ENCODE measurements around the gene TMC8. TPM values are rescaled to one million over a fixed set of nuclear protein-coding genes. Genes with fewer than 3 reads are reported as not detected.
A peak's percentile ranks its signal among the peaks of the same experiment; 100 is the strongest.

TMC8 gene
- total RNA-seq, 1 donor from 2014 or later = 0.79 TPM

- peak overlapping the region; percentile 94 for H3K27ac Mint-ChIP-seq (ENCODE audit: unreplicated experiment)
- no peak for TF ChIP-seq CTCF (conservative IDR thresholded peaks at IDR 0.05)
- DNase-seq (ENCODE audit: low read depth, low spot score) = no peak
Observed at GRCh38 chr17:78126895-78127238, 3.7 kb upstream of the TMC8 start.

GRCh38 chr17:78127239-78127887 is 3.2 kb upstream of the TMC8 start:
- Mint-ChIP-seq H3K4me1 (peaks cover 30% of the 10 kb centered on the region), H3K27me3 (ENCODE audit: low read depth) (peaks cover 20% of the 10 kb centered on the region), H3K27ac (ENCODE audit: unreplicated experiment) (peak overlapping the region; percentile 94), H3K36me3 (ENCODE audit: low read depth) (no peaks in the 10 kb centered on the region), H3K9me3 (no peaks in the 10 kb centered on the region), H3K4me3 (peak overlapping the region; percentile 87)
- no peak for TF ChIP-seq CTCF (conservative IDR thresholded peaks at IDR 0.05)
- DNase-seq (ENCODE audit: low read depth, low spot score) = peak; percentile 68

More at GRCh38 chr17:78126895-78127238, 3.7 kb upstream of the TMC8 start:
- Mint-ChIP-seq H3K4me3 (peak overlapping the region; percentile 87), H3K4me1 (peaks cover 30% of the 10 kb centered on the region), H3K36me3 (ENCODE audit: low read depth) (no peaks in the 10 kb centered on the region), H3K9me3 (no peaks in the 10 kb centered on the region), H3K27me3 (ENCODE audit: low read depth) (peaks cover 20% of the 10 kb centered on the region)

GRCh38 chr17:78127888-78128550 is 2.6 kb upstream of the TMC8 start:
- peaks cover 26% of the 10 kb centered on the region for H3K27me3 Mint-ChIP-seq (ENCODE audit: low read depth)
- peaks cover 30% of the 10 kb centered on the region for H3K4me1 Mint-ChIP-seq
- TF ChIP-seq CTCF (conservative IDR thresholded peaks at IDR 0.05) = no peak
- peak overlapping the region; percentile 94 for H3K27ac Mint-ChIP-seq (ENCODE audit: unreplicated experiment)
- no peaks in the 10 kb centered on the region for H3K36me3 Mint-ChIP-seq (ENCODE audit: low read depth)
- H3K4me3 Mint-ChIP-seq = peak overlapping the region; percentile 87
- no peak for DNase-seq (ENCODE audit: low read depth, low spot score)
- no peaks in the 10 kb centered on the region for H3K9me3 Mint-ChIP-seq

- Mint-ChIP-seq H3K36me3 (ENCODE audit: low read depth) (no peaks in the 10 kb centered on the region), H3K4me1 (peaks cover 30% of the 10 kb centered on the region), H3K4me3 (peak within 1 kb of the TSS; percentile 92), H3K27ac (ENCODE audit: unreplicated experiment) (peak within 1 kb of the TSS; percentile 94), H3K27me3 (ENCODE audit: low read depth) (peaks cover 30% of the 10 kb centered on the region), H3K9me3 (no peaks in the 10 kb centered on the region)
- TF ChIP-seq CTCF (conservative IDR thresholded peaks at IDR 0.05) = no peak
- peak; percentile 31 for DNase-seq (ENCODE audit: low read depth, low spot score)
Observed at GRCh38 chr17:78128551-78129350, 1.8 kb upstream of the TMC8 start, which contains the start of gene TMC6. Gene TMC6 (minus strand): TSS chr17:78128755. CDS start chr17:78126832, 1,923 bp downstream.

GRCh38 chr17:78129351-78130089 is 1.1 kb upstream of the TMC8 start:
- no peak overlapping the region for H3K27ac Mint-ChIP-seq (ENCODE audit: unreplicated experiment)

More at GRCh38 chr17:78129351-78130089, 1.1 kb upstream of the TMC8 start:
- no peak for TF ChIP-seq CTCF (conservative IDR thresholded peaks at IDR 0.05)
- Mint-ChIP-seq H3K4me1 (peaks cover 30% of the 10 kb centered on the region), H3K27me3 (ENCODE audit: low read depth) (peaks cover 34% of the 10 kb centered on the region), H3K9me3 (no peaks in the 10 kb centered on the region), H3K36me3 (ENCODE audit: low read depth) (no peaks in the 10 kb centered on the region), H3K4me3 (peak overlapping the region; percentile 92)
- no peak for DNase-seq (ENCODE audit: low read depth, low spot score)

Data from neural crest cell (in vitro differentiated cells).